Ovary (tissue), 9 donors: ENCODE data around the gene CHD2. TPM values are rescaled to one million over a fixed set of nuclear protein-coding genes. Genes with fewer than 3 reads are reported as not detected.

Experiments used
- DNase-seq, 5 donors: peaks; one replicate each; pipeline ENCODE4 v3.0.0-alpha.2; 2019 to 2020
- H3K27ac ChIP-seq, 2 donors: fragments of 200-600 bp; one replicate each; pipeline versions ENCODE4 v1.5.1 to v1.8.0; 2019 to 2022
- H3K27me3 ChIP-seq: fragments of 200-600 bp; one replicate; pipeline ENCODE4 v1.8.0; 2022
- H3K36me3 ChIP-seq: fragments of 200-600 bp; sonication (generic); one replicate; pipeline ENCODE4 v1.5.1; 2019
- H3K4me1 ChIP-seq: one replicate; pipeline ENCODE4 v1.8.1; 2013; ENCODE audit warnings: mild to moderate bottlenecking, moderate library complexity; ENCODE audit not compliant: insufficient read depth
- H3K4me3 ChIP-seq: fragments of 200-600 bp; sonication (generic); one replicate; pipeline ENCODE4 v1.5.1; 2017
- H3K9me3 ChIP-seq, 2 donors: fragments of 200-600 bp in 1 of 2; sonication (generic) in 1 of 2; one replicate each; pipeline versions ENCODE4 v1.5.1 to v1.8.1; 2013 to 2019; ENCODE audit warnings: mild to moderate bottlenecking in 1 of 2, moderate library complexity in 1 of 2
- EP300 ChIP-seq: sonication (generic); formaldehyde crosslinking; IDR thresholded peaks from one replicate; pipeline ENCODE4 v1.6.1; 2017; ENCODE audit warnings: antibody characterized with exemption
- POLR2A ChIP-seq: fragments of 450-650 bp; IDR thresholded peaks from one replicate; pipeline ENCODE4 v1.6.1; 2017; ENCODE audit warnings: antibody characterized with exemption, mild to moderate bottlenecking, moderate library complexity
- WGBS, 3 donors: extraction: QIAGEN DNeasy Blood & Tissue Kit in 1 of 3; methylation state at CpG; one replicate each; pipeline versions ENCODE4 v1.1.5 to v1.1.7; 2013 to 2017; 5-methylcytosine and 5-hydroxymethylcytosine counted together
- intact Hi-C, 4 donors: fragments of 100-400 bp; cut with DNase I; formaldehyde crosslinking; loops; one replicate each; pipeline versions ENCODE4 v1.11.0 to v1.15.1; 2022 to 2023
- polyA plus RNA-seq, 2 donors: library from polyadenylated mRNA; stranded (reverse); fragments of 200-250 nt in 1 of 2; fragments of 350-450 nt in 1 of 2; fragmentation: Illumina TruSeq in 1 of 2; extraction: RNeasy Lipid Tissue Mini Kit (QIAGEN cat#74804) in 1 of 2; gene quantifications; one replicate each; pipeline ENCODE4 v1.2.3, GENCODE V29; 2013 to 2014
- total RNA-seq, 7 donors: library from RNA; depleted of rRNA in 2 of 7; stranded (reverse); fragments of >200 nt in 2 of 7; fragmentation: NEBNext Ultra II Directional in 3 of 7; extraction: Animal tissue kit (Norgen Biotek cat#: 25700) in 3 of 7; gene quantifications; one replicate each; pipeline versions ENCODE4 v1.1.0 to v1.2.4, GENCODE V29; 2016 to 2023
- TF ChIP-seq, protein P1 (sequence below), 3 donors: fragments of 450-650 bp in 2 of 3; fragments of 200-600 bp in 1 of 3; IDR thresholded peaks; one replicate each; pipeline versions ENCODE4 v1.5.1 to v1.8.0; 2016 to 2022; ENCODE audit warnings: antibody characterized with exemption in 3 of 3, mild to moderate bottlenecking in 1 of 3
- donor health status: DM: no; HTN: no; CAD: no; lungs with moderate emphysema.
- donor health status: DM: no; HTN: no; CAD: no.
- donor health status: Bipolar disorder and iron deficiency.
- donor health status: DM: yes; HTN: yes; CAD: no.
- donor health status: DM: no; HTN: no; CAD: no.
- donor health status: DM: yes; HTN: yes; CAD: no.

Gene CHD2
- total and polyA plus RNA-seq, 9 donors, result 43.6 to 146 (median 98.2) TPM

DNA sequence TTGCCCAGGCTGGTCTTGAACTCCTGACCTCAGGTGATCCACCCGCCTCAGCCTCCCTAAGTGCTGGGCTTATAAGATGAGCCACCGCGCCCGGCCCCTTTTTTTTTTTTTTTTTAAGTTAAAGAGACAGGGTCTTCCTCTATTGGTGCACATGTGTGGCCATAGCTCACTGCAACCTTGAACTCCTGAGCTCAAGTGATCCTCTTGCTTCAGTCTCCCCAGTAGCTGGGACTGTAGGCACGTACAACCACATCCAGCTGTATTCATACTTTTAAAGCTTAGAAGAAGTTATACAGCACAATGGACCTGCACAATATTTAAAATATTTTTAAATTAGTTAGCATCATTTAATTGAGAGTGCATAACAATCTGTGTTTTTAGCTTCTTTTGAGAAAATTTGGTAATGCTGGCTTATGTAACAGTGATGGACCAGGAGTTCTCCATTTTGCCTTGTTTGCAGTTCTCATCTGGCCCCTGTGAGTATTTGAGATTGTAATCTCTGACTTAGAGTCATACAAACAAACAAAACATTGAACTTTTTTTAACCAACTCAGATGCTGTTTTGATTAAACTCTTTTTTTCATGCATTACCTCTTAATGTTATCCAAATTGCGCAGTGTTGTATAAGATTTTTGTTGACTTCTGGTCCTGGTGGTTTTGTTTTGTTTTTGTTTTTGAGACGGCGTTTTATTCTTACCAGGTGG lies 33.0 kb downstream of the CHD2 start:
- no peaks in the 10 kb centered on the region for H3K36me3 ChIP-seq
- no peak overlapping the region for H3K27ac ChIP-seq
- intact Hi-C loops, result loop anchor here in 1 of 4 donors (10.0 kb wide), 1 partner anchor 62 kb away; no protein-coding TSS in a partner anchor
- H3K9me3 ChIP-seq, result no peaks in the 10 kb centered on the region
- no peak for DNase-seq
- H3K4me1 ChIP-seq, result peaks cover 4% of the 10 kb centered on the region
- 62 to 86% (median 83%) methylated on average over 8 of the region's 8 CpGs for WGBS, 3 donors
- TF ChIP-seq EP300, result no peak
- no peak for TF ChIP-seq POLR2A
- H3K4me3 ChIP-seq, result no peak overlapping the region
- no peaks in the 10 kb centered on the region for H3K27me3 ChIP-seq

DNA sequence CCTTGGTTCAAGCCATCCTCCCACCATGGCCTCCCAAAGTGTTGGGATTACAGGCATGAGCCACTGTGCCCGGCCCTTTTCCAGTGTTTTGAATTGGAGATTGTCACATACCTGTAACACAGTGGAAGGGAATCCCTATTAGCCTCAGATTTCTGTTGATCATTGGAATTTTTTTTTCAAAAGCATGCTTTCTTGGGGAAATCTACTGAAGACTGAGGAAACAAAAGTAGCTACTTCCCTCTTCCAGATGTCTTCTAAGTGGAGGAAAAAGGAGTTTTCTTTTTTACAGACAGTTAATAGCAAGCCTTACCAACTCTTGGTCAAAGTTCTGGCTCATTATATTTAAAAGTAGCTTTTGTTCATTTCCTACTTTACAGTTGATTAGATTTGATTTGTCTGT lies 33.7 kb downstream of the CHD2 start:
- H3K4me3 ChIP-seq, result no peak overlapping the region
- no peak for DNase-seq
- H3K4me1 ChIP-seq, result peaks cover 4% of the 10 kb centered on the region
- no peak for TF ChIP-seq POLR2A
- TF ChIP-seq, protein P1, sequence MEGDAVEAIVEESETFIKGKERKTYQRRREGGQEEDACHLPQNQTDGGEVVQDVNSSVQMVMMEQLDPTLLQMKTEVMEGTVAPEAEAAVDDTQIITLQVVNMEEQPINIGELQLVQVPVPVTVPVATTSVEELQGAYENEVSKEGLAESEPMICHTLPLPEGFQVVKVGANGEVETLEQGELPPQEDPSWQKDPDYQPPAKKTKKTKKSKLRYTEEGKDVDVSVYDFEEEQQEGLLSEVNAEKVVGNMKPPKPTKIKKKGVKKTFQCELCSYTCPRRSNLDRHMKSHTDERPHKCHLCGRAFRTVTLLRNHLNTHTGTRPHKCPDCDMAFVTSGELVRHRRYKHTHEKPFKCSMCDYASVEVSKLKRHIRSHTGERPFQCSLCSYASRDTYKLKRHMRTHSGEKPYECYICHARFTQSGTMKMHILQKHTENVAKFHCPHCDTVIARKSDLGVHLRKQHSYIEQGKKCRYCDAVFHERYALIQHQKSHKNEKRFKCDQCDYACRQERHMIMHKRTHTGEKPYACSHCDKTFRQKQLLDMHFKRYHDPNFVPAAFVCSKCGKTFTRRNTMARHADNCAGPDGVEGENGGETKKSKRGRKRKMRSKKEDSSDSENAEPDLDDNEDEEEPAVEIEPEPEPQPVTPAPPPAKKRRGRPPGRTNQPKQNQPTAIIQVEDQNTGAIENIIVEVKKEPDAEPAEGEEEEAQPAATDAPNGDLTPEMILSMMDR (IDR thresholded peaks at IDR 0.05), result no peak
- TF ChIP-seq EP300, result no peak
- WGBS, 3 donors, result 84 to 93% (median 88%) methylated on average over 1 of the region's 1 CpG
- H3K27me3 ChIP-seq, result no peaks in the 10 kb centered on the region
- intact Hi-C loops, result loop anchor here in 1 of 4 donors (10.0 kb wide), 1 partner anchor 61 kb away; no protein-coding TSS in a partner anchor
- no peak overlapping the region for H3K27ac ChIP-seq
- no peaks in the 10 kb centered on the region for H3K36me3 ChIP-seq
- H3K9me3 ChIP-seq, result no peaks in the 10 kb centered on the region

DNA sequence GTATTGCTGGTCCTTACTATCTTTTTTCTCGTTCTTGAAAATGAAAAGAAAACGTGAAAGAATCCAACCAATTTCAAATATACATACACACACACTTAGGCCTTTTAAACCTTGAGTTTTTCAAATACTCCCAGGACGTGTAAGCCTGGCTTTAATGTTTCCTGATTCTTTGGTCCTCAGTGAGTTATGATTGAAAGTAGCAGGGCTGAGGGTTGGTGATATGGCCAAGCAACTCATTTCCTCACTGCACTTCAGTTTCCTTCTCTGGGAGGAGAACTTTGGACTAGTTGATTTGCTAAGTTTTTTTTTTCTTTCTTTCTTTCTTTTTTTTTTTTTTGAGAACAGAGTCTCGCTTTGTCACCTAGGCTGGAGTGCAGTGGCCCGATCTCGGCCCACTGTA lies 34.6 kb downstream of the CHD2 start:
- Histone ChIP-seq H3K4me3 (no peak overlapping the region), H3K27ac (no peak overlapping the region), H3K9me3 (no peaks in the 10 kb centered on the region), H3K4me1 (peaks cover 4% of the 10 kb centered on the region), H3K36me3 (no peaks in the 10 kb centered on the region), H3K27me3 (no peaks in the 10 kb centered on the region)
- no peak for DNase-seq
- intact Hi-C loops, result loop anchor here in 1 of 4 donors (10.0 kb wide), 1 partner anchor 60 kb away; no protein-coding TSS in a partner anchor
- WGBS, 3 donors, result 88 to 90% (median 89%) methylated on average over 6 of the region's 6 CpGs
- TF ChIP-seq, protein P1 (IDR thresholded peaks at IDR 0.05), result no peak
- TF ChIP-seq POLR2A, result no peak
- TF ChIP-seq EP300, result no peak

DNA sequence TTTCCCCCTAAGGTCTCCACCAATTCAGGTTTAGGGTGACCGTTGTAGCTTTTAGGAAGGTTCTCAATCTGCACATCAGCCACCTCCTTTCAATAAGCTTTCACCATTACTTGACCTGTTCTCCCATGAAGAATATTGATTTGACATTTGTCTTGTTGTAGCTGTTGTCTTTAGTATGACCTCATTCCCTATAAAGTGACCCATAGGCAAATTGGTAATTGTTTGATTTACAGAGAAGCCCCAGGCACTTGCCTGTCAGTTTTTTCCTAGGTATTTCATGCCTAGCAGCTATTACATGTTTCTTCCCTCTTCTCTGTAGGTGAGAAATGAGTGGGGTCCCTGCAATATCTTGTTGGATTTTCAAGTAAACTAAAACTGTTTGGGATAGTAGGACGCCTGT lies 36.0 kb downstream of the CHD2 start:
- TF ChIP-seq, protein P1 (IDR thresholded peaks at IDR 0.05), result no peak
- no peak for TF ChIP-seq POLR2A
- Histone ChIP-seq H3K36me3 (no peaks in the 10 kb centered on the region), H3K9me3 (no peaks in the 10 kb centered on the region), H3K4me3 (no peak overlapping the region), H3K4me1 (peaks cover 4% of the 10 kb centered on the region), H3K27ac (no peak overlapping the region), H3K27me3 (no peaks in the 10 kb centered on the region)
- 96 to 100% (median 97%) methylated on average over 2 of the region's 2 CpGs for WGBS, 3 donors
- intact Hi-C loops, result loop anchor here in 1 of 4 donors (10.0 kb wide), 1 partner anchor 59 kb away; no protein-coding TSS in a partner anchor
- DNase-seq, result no peak

DNA sequence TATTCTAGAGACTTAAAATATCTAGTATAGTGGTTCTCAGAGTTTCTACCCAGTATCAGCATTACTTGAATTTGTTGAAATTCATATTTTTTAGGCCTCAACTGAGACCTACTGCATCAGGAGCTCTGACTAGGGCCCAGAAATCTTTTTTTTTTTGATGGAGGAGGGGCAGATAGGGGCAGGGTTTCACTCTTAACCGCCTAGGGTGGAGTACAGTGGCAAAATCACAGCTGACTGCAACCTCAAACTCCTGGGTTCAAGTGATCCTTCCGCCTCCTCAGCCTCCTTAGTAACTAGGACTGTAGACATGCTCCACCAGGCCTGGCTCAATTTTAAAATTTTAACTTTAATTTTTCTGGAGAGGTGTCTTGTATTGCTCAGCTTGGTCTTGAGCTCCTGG lies 36.6 kb downstream of the CHD2 start:
- Histone ChIP-seq H3K4me3 (no peak overlapping the region), H3K36me3 (no peaks in the 10 kb centered on the region), H3K27ac (no peak overlapping the region), H3K27me3 (no peaks in the 10 kb centered on the region), H3K4me1 (peaks cover 4% of the 10 kb centered on the region), H3K9me3 (no peaks in the 10 kb centered on the region)
- intact Hi-C loops, result loop anchor here in 1 of 4 donors (10.0 kb wide), 1 partner anchor 58 kb away; no protein-coding TSS in a partner anchor
- WGBS, 3 donors, result 95 to 97% (median 95%) methylated on average over 2 of the region's 2 CpGs
- TF ChIP-seq EP300, result no peak
- TF ChIP-seq, protein P1 (IDR thresholded peaks at IDR 0.05), result no peak
- TF ChIP-seq POLR2A, result no peak
- DNase-seq, result no peak
